HG02973 (cell line): Measurements from ENCODE around the gene CDAN1.

Experiments used
- ATAC-seq: cut with Tn5 transposase; IDR thresholded peaks from one replicate; pipeline ENCODE4 v1.9.1; 2021; ENCODE audit warnings: moderate library complexity; ENCODE audit not compliant: unreplicated experiment

CDAN1 gene

GRCh38 chr15:42735382-42736165, 1.4 kb downstream of the CDAN1 start:
- no peak for ATAC-seq

GRCh38 chr15:42734076-42734672, 2.8 kb downstream of the CDAN1 start:
- no peak for ATAC-seq

- ATAC-seq: no peak
Observed at GRCh38 chr15:42733027-42733426, 3.9 kb downstream of the CDAN1 start.

GRCh38 chr15:42732095-42732827, 4.7 kb downstream of the CDAN1 start:
- ATAC-seq: no peak

- ATAC-seq: no peak
Observed at GRCh38 chr15:42731461-42731860, 5.5 kb downstream of the CDAN1 start.

- ATAC-seq: no peak
Observed at GRCh38 chr15:42730536-42730935, 6.4 kb downstream of the CDAN1 start.

GRCh38 chr15:42730135-42730534, 6.8 kb downstream of the CDAN1 start:
- no peak for ATAC-seq

- ATAC-seq: no peak
Observed at GRCh38 chr15:42729409-42729808, 7.5 kb downstream of the CDAN1 start.

- ATAC-seq: no peak
Observed at GRCh38 chr15:42728972-42729371, 8.0 kb downstream of the CDAN1 start.

- ATAC-seq: no peak
Observed at GRCh38 chr15:42728560-42728959, 8.4 kb downstream of the CDAN1 start.

GRCh38 chr15:42727750-42728381, 9.1 kb downstream of the CDAN1 start:
- ATAC-seq: no peak

- no peak for ATAC-seq
Observed at GRCh38 chr15:42726114-42726513, 10.8 kb downstream of the CDAN1 start.

- ATAC-seq: no peak
Observed at GRCh38 chr15:42725331-42725903, 11.5 kb downstream of the CDAN1 start.

GRCh38 chr15:42724276-42724675, 12.7 kb downstream of the CDAN1 start:
- ATAC-seq: no peak

GRCh38 chr15:42723068-42723467, 13.9 kb downstream of the CDAN1 start:
- no peak for ATAC-seq

- ATAC-seq: no peak
Observed at GRCh38 chr15:42721916-42722315, 15.0 kb downstream of the CDAN1 start.

GRCh38 chr15:42721016-42721415, 15.9 kb downstream of the CDAN1 start:
- ATAC-seq: no peak

- no peak for ATAC-seq
Observed at GRCh38 chr15:42720071-42720470, 16.9 kb downstream of the CDAN1 start.

GRCh38 chr15:42719043-42719442, 17.9 kb downstream of the CDAN1 start:
- no peak for ATAC-seq

GRCh38 chr15:42716626-42717025, 20.3 kb downstream of the CDAN1 start:
- ATAC-seq: no peak

GRCh38 chr15:42716125-42716524, 20.8 kb downstream of the CDAN1 start:
- ATAC-seq: no peak
